Measurements from ENCODE around the gene GPR153. TPM values are rescaled to one million over a fixed set of nuclear protein-coding genes. Genes with fewer than 3 reads are reported as not detected.
A peak's percentile ranks its signal among the peaks of the same experiment; 100 is the strongest.

The GPR153 gene
- total and polyA plus RNA-seq, 2 donors (not counting 1 experiment from before 2014, with no cell fraction given) = 4.0 to 8.9 TPM

- H3K4me3 ChIP-seq (replicated peaks in 1 of 4; ENCODE audit: control extremely low read depth in 1 of 4, insufficient read depth in 1 of 4, low read depth in 3 of 4, low read length in 4 of 4) = no peak overlapping the region
- no peak overlapping the region for H2AFZ ChIP-seq (ENCODE audit: low read length)
- H3K9ac ChIP-seq (ENCODE audit: insufficient read depth, low read length) = no peak overlapping the region
- no peaks in the 10 kb centered on the region for H4K20me1 ChIP-seq (ENCODE audit: control insufficient read depth, extremely low read depth, insufficient read depth, low read length)
- H3K27ac ChIP-seq (ENCODE audit: insufficient read depth, low read length) = no peak overlapping the region
- H3K27me3 ChIP-seq (ENCODE audit: control insufficient read depth, insufficient read depth, low read length) = peaks cover 24% of the 10 kb centered on the region
- no peaks in the 10 kb centered on the region for H3K9me3 ChIP-seq (ENCODE audit: control insufficient read depth, insufficient read depth, low read depth, low read length)
- no peak overlapping the region for H3K4me2 ChIP-seq (ENCODE audit: extremely low read depth, insufficient read depth, low read length)
- H3K4me1 ChIP-seq (ENCODE audit: control insufficient read depth, extremely low read depth, insufficient read depth, low read length) = peaks cover 2% of the 10 kb centered on the region
- no peaks in the 10 kb centered on the region for H3K36me3 ChIP-seq (ENCODE audit: control insufficient read depth, insufficient read depth, low read length)
- peaks cover 11% of the 10 kb centered on the region for H3K79me2 ChIP-seq (ENCODE audit: control insufficient read depth, insufficient read depth, low read length)
- no peak for DNase-seq (ENCODE audit: low read depth in 2 of 2)
- no peak for TF ChIP-seq EZH2 (IDR thresholded peaks at IDR 0.05; ENCODE audit: low read length, missing control alignments)
- TF ChIP-seq CTCF (conservative IDR thresholded peaks at IDR 0.05 in 1 of 2, IDR thresholded peaks at IDR 0.05 in 1 of 2; ENCODE audit: low read depth in 1 of 2, low read length in 2 of 2) = no peak
Measured at GRCh38 chr1:6239213-6239752, 21.6 kb downstream of the GPR153 start.

- peaks cover 9% of the 10 kb centered on the region for H3K27me3 ChIP-seq (ENCODE audit: control insufficient read depth, insufficient read depth, low read length)
- H3K9me3 ChIP-seq (ENCODE audit: control insufficient read depth, insufficient read depth, low read depth, low read length) = no peaks in the 10 kb centered on the region
- peaks cover 7% of the 10 kb centered on the region for H3K4me1 ChIP-seq (ENCODE audit: control insufficient read depth, extremely low read depth, insufficient read depth, low read length)
- no peak overlapping the region for H3K27ac ChIP-seq (ENCODE audit: insufficient read depth, low read length)
- no peak overlapping the region for H3K4me3 ChIP-seq (replicated peaks in 1 of 4; ENCODE audit: control extremely low read depth in 1 of 4, insufficient read depth in 1 of 4, low read depth in 3 of 4, low read length in 4 of 4)
- no peak overlapping the region for H3K9ac ChIP-seq (ENCODE audit: insufficient read depth, low read length)
- H3K36me3 ChIP-seq (ENCODE audit: control insufficient read depth, insufficient read depth, low read length) = peaks cover 2% of the 10 kb centered on the region
- H2AFZ ChIP-seq (ENCODE audit: low read length) = no peak overlapping the region
- H3K79me2 ChIP-seq (ENCODE audit: control insufficient read depth, insufficient read depth, low read length) = peaks cover 18% of the 10 kb centered on the region
- TF ChIP-seq CTCF (conservative IDR thresholded peaks at IDR 0.05 in 1 of 2, IDR thresholded peaks at IDR 0.05 in 1 of 2; ENCODE audit: low read depth in 1 of 2, low read length in 2 of 2) (no peak), EZH2 (IDR thresholded peaks at IDR 0.05; ENCODE audit: low read length, missing control alignments) (no peak)
- H4K20me1 ChIP-seq (ENCODE audit: control insufficient read depth, extremely low read depth, insufficient read depth, low read length) = no peaks in the 10 kb centered on the region
- H3K4me2 ChIP-seq (ENCODE audit: extremely low read depth, insufficient read depth, low read length) = no peak overlapping the region
- DNase-seq (ENCODE audit: low read depth in 2 of 2) = no peak
Measured at GRCh38 chr1:6237093-6237492, 23.8 kb downstream of the GPR153 start.

- H3K79me2 ChIP-seq (ENCODE audit: control insufficient read depth, insufficient read depth, low read length) = peaks cover 18% of the 10 kb centered on the region
- peaks cover 7% of the 10 kb centered on the region for H3K4me1 ChIP-seq (ENCODE audit: control insufficient read depth, extremely low read depth, insufficient read depth, low read length)
- H3K27ac ChIP-seq (ENCODE audit: insufficient read depth, low read length) = peak overlapping the region; percentile 42
- peak overlapping the region; percentile 87 for H3K9ac ChIP-seq (ENCODE audit: insufficient read depth, low read length)
- H3K27me3 ChIP-seq (ENCODE audit: control insufficient read depth, insufficient read depth, low read length) = no peaks in the 10 kb centered on the region
- TF ChIP-seq EZH2 (IDR thresholded peaks at IDR 0.05; ENCODE audit: low read length, missing control alignments) (no peak), CTCF (conservative IDR thresholded peaks at IDR 0.05 in 1 of 2, IDR thresholded peaks at IDR 0.05 in 1 of 2; ENCODE audit: low read depth in 1 of 2, low read length in 2 of 2) (no peak)
- DNase-seq (ENCODE audit: low read depth in 2 of 2) = no peak
- H2AFZ ChIP-seq (ENCODE audit: low read length) = peak overlapping the region; percentile 30
- no peaks in the 10 kb centered on the region for H4K20me1 ChIP-seq (ENCODE audit: control insufficient read depth, extremely low read depth, insufficient read depth, low read length)
- H3K9me3 ChIP-seq (ENCODE audit: control insufficient read depth, insufficient read depth, low read depth, low read length) = no peaks in the 10 kb centered on the region
- H3K36me3 ChIP-seq (ENCODE audit: control insufficient read depth, insufficient read depth, low read length) = peaks cover 2% of the 10 kb centered on the region
- peak overlapping the region; percentile 92 for H3K4me2 ChIP-seq (ENCODE audit: extremely low read depth, insufficient read depth, low read length)
- H3K4me3 ChIP-seq (replicated peaks in 1 of 4; ENCODE audit: control extremely low read depth in 1 of 4, insufficient read depth in 1 of 4, low read depth in 3 of 4, low read length in 4 of 4) = peak overlapping the region; percentile 79 to 88 (median 85)
Measured at GRCh38 chr1:6235296-6235677, 25.6 kb downstream of the GPR153 start.
